Endothelial cell of umbilical vein (primary cell): Measurements from ENCODE around the gene TBC1D16. TPM values are rescaled to one million over a fixed set of nuclear protein-coding genes. Genes with fewer than 3 reads are reported as not detected.

Experiments
- BruUV-seq: library from RNA; stranded (reverse); fragments of 400-500 nt; replicated peaks from 2 replicates; lab custom pipeline; 2021; lab: Mats Ljungman, UMichigan
- CTCF ChIA-PET: fragments of 300-600, 350-600 bp; sonication (Branson Sonifier 250); formaldehyde crosslinking; loops from one replicate; lab custom pipeline; 2021; ENCODE audit warnings: antibody characterized with exemption, inconsistent platforms; lab: Charles Lee
- POLR2A ChIA-PET: fragments of 300-600, 350-600 bp; sonication (Branson Sonifier 250); formaldehyde crosslinking; loops from one replicate; lab custom pipeline; 2021; ENCODE audit warnings: antibody characterized with exemption, inconsistent platforms; lab: Charles Lee
- DNase-seq: peaks from one replicate; pipeline ENCODE4 v3.0.0-alpha.2; 2011; ENCODE audit warnings: low read depth, low spot score
- FAIRE-seq: peaks from 2 replicates; lab custom pipeline; 2011; peaks lifted over from hg19 to GRCh38; lab: Jason Lieb, UNC
- H2AFZ ChIP-seq: 2 replicates; pipeline ENCODE4 v1.6.0; 2012; ENCODE audit warnings: low read depth, low read length, control low read depth, inconsistent platforms
- H3K27ac ChIP-seq: 2 replicates; pipeline ENCODE4 v1.5.1; 2011; ENCODE audit warnings: low read depth, mild to moderate bottlenecking, control low read depth, low read length, moderate library complexity; ENCODE audit not compliant: insufficient read depth
- H3K27me3 ChIP-seq, 2 experiments: 2 replicates each; pipeline versions ENCODE4 v1.6.0 to v1.6.1; 2011; ENCODE audit warnings: low read length in 2 of 2, mixed read lengths in 1 of 2; ENCODE audit not compliant: control insufficient read depth in 2 of 2, insufficient read depth in 2 of 2
- H3K36me3 ChIP-seq, 2 experiments: 2 replicates in 1 of 2; 3 replicates in 1 of 2; pipeline ENCODE4 v1.5.1; 2011; ENCODE audit warnings: low read length in 2 of 2, mild to moderate bottlenecking in 1 of 2, moderate library complexity in 1 of 2; ENCODE audit not compliant: control insufficient read depth in 2 of 2, insufficient read depth in 2 of 2; ENCODE audit errors: extremely low read depth in 1 of 2
- H3K4me1 ChIP-seq: 3 replicates; pipeline ENCODE4 v1.5.1; 2011; ENCODE audit warnings: mild to moderate bottlenecking, low read length; ENCODE audit not compliant: control insufficient read depth, insufficient read depth; ENCODE audit errors: extremely low read depth
- H3K4me2 ChIP-seq: 2 replicates; pipeline ENCODE4 v1.6.1; 2011; ENCODE audit warnings: low read length, control low read depth, mixed read lengths; ENCODE audit not compliant: insufficient read depth
- H3K4me3 ChIP-seq, 3 experiments: fragments of 200-600 bp in 1 of 3; sonication (generic), shearing (Covaris generic) in 1 of 3; replicated peaks in 1 of 3; 2 replicates each; pipeline ENCODE4 v1.5.1; 2011 to 2016; ENCODE audit warnings: control low read depth in 3 of 3, low read length in 3 of 3, mild to moderate bottlenecking in 2 of 3, inconsistent platforms in 1 of 3, low read depth in 1 of 3, moderate library complexity in 1 of 3; ENCODE audit not compliant: insufficient read depth in 1 of 3
- H3K79me2 ChIP-seq: 2 replicates; pipeline ENCODE4 v1.6.0; 2012; ENCODE audit warnings: low read length, inconsistent platforms; ENCODE audit not compliant: control insufficient read depth, insufficient read depth
- H3K9ac ChIP-seq: replicated peaks from 2 replicates; pipeline ENCODE3; 2011; ENCODE audit warnings: low read length, control low read depth; ENCODE audit not compliant: insufficient read depth; ENCODE audit errors: extremely low read depth
- H3K9me1 ChIP-seq: replicated peaks from 3 replicates; pipeline ENCODE4 v1.6.0; 2011; ENCODE audit warnings: mild to moderate bottlenecking, low read length; ENCODE audit not compliant: control insufficient read depth, insufficient read depth; ENCODE audit errors: extremely low read depth
- H3K9me3 ChIP-seq: replicated peaks from 2 replicates; pipeline ENCODE4 v1.5.1; 2012; ENCODE audit warnings: low read length, inconsistent platforms; ENCODE audit not compliant: control insufficient read depth, insufficient read depth
- H4K20me1 ChIP-seq: replicated peaks from 2 replicates; pipeline ENCODE3; 2011; ENCODE audit warnings: mild to moderate bottlenecking, low read length; ENCODE audit not compliant: control insufficient read depth, insufficient read depth; ENCODE audit errors: extremely low read depth
- CTCF ChIP-seq, 2 donors: IDR thresholded peaks; 1 replicate in 1 of 2; 2 replicates in 1 of 2; pipeline ENCODE4 v1.5.1; 2011; ENCODE audit warnings: low read length in 2 of 2, mild to moderate bottlenecking in 2 of 2, moderate library complexity in 2 of 2, control low read depth in 1 of 2, inconsistent platforms in 1 of 2, low read depth in 1 of 2; ENCODE audit not compliant: insufficient read depth in 1 of 2; ENCODE audit errors: extremely low read depth in 1 of 2
- FOS ChIP-seq: IDR thresholded peaks from 2 replicates; pipeline ENCODE4 v1.6.1; 2011; ENCODE audit warnings: mild to moderate bottlenecking, low read length, moderate library complexity, borderline replicate concordance; ENCODE audit not compliant: insufficient read depth
- MYC ChIP-seq: IDR thresholded peaks from one replicate; pipeline ENCODE4 v1.6.1; 2011; ENCODE audit warnings: mild to moderate bottlenecking, low read depth, low read length
- POLR2A ChIP-seq: IDR thresholded peaks from 2 replicates; pipeline ENCODE4 v1.6.1; 2012; ENCODE audit warnings: low read depth, mild to moderate bottlenecking, control low read depth, low read length
- POLR2AphosphoS5 ChIP-seq: IDR thresholded peaks from 2 replicates; pipeline ENCODE4 v1.6.1; 2012; ENCODE audit warnings: low read depth, mild to moderate bottlenecking, control low read depth, low read length, moderate library complexity; ENCODE audit not compliant: insufficient read depth
- dilution Hi-C: fragments of 300-500 bp; cut with MboI; formaldehyde crosslinking; loops from one replicate; pipeline ENCODE4 v1.15.0; 2019; ENCODE audit warnings: low sequenced_read_pairs; ENCODE audit not compliant: extremely low pct_ligation_motif_present
- intact Hi-C: fragments of 100-400 bp; cut with micrococcal nuclease; formaldehyde crosslinking; loops from one replicate; pipeline ENCODE4 v1.10.0; 2022
- polyA plus RNA-seq, 4 experiments: library from polyadenylated mRNA; depleted of rRNA in 3 of 4; stranded (reverse) in 3 of 4; unstranded in 1 of 4; fragments of >200 nt; gene quantifications; 2 replicates each; pipeline versions ENCODE4 v1.2.1 to v1.2.3, GENCODE V29; 2011 to 2012; ENCODE audit warnings: missing spikeins in 1 of 4
- total RNA-seq: library from RNA; stranded (reverse); gene quantifications from 2 replicates; pipeline ENCODE4 v1.2.3, GENCODE V29; 2021

The TBC1D16 gene
- total and polyA plus RNA-seq, 2 donors (not counting 3 experiments of a cell fraction or from before 2014, with no cell fraction given) = 12.9 to 48.6 TPM

GRCh38 chr17:80003969-80004368 is 31.7 kb downstream of the TBC1D16 start:
- no peaks in the 10 kb centered on the region for H4K20me1 ChIP-seq
- CTCF ChIA-PET = interaction anchor here (0.6 to 7.2 kb wide), 4 partner anchors 10 to 121 kb away, joined by 3 to 70 read pairs (median 4); no protein-coding TSS in a partner anchor
- H3K36me3 ChIP-seq = peaks cover 2 to 18% of the 10 kb centered on the region in 2 experiments
- FAIRE-seq = no peak
- no peaks in the 10 kb centered on the region for H3K27me3 ChIP-seq
- no peaks in the 10 kb centered on the region for H3K79me2 ChIP-seq
- H3K4me1 ChIP-seq = no peaks in the 10 kb centered on the region
- no TSS peak for BruUV-seq
- no peaks in the 10 kb centered on the region for H3K9me1 ChIP-seq
- H2AFZ ChIP-seq = no peak overlapping the region
- H3K4me2 ChIP-seq = no peak overlapping the region
- intact Hi-C loops = no loop called here
- dilution Hi-C loops = no loop called here
- no peaks in the 10 kb centered on the region for H3K9me3 ChIP-seq
- TF ChIP-seq FOS (no peak), POLR2A (no peak), CTCF (IDR thresholded peaks at IDR 0.05; ENCODE audit: extremely low read depth in 1 of 2, insufficient read depth in 1 of 2, low read depth in 1 of 2, low read length in 2 of 2) (no peak), POLR2AphosphoS5 (no peak), MYC (no peak)
- POLR2A ChIA-PET = no interaction called here
- DNase-seq = no peak
- no peak overlapping the region for H3K9ac ChIP-seq
- H3K4me3 ChIP-seq = no peak overlapping the region
- no peak overlapping the region for H3K27ac ChIP-seq
